GM23338 (cell line): Measurements from ENCODE around the gene ZCCHC24. TPM values are rescaled to one million over a fixed set of nuclear protein-coding genes. Genes with fewer than 3 reads are reported as not detected.

Experiments used
- ATAC-seq: fragments of 200-7000 bp; cut with Tn5 transposase; 3 replicates; pipeline ENCODE4 v1.9.1; 2020
- DNase-seq: peaks from one replicate; pipeline ENCODE4 v3.0.0-alpha.2; 2015; ENCODE audit warnings: low spot score
- H2AFZ ChIP-seq: fragments of 200-600 bp; sonication (generic); 2 replicates; pipeline ENCODE4 v1.8.0; 2016; ENCODE audit warnings: antibody characterized with exemption, mild to moderate bottlenecking, moderate library complexity
- H3F3A ChIP-seq: fragments of 200-600 bp; sonication (generic); replicated peaks from 2 replicates; pipeline ENCODE4 v1.8.0; 2017; ENCODE audit warnings: antibody characterized with exemption, mixed run types, low read depth
- H3K27ac ChIP-seq: fragments of 200-600 bp; sonication (generic); 2 replicates; pipeline ENCODE4 v1.6.1; 2016; ENCODE audit warnings: low read depth
- H3K27me3 ChIP-seq: fragments of 200-600 bp; sonication (generic); 2 replicates; pipeline ENCODE4 v1.8.0; 2016; ENCODE audit warnings: mild to moderate bottlenecking, mixed run types, moderate library complexity; ENCODE audit not compliant: insufficient read depth
- H3K36me3 ChIP-seq: fragments of 200-600 bp; sonication (generic); 2 replicates; pipeline ENCODE4 v1.8.0; 2016; ENCODE audit warnings: mild to moderate bottlenecking; ENCODE audit not compliant: insufficient read depth
- H3K4me1 ChIP-seq: fragments of 200-600 bp; sonication (generic); 2 replicates; pipeline ENCODE4 v1.8.0; 2016; ENCODE audit warnings: mild to moderate bottlenecking, moderate library complexity; ENCODE audit not compliant: insufficient read depth
- H3K4me2 ChIP-seq: fragments of 200-600 bp; sonication (generic); 2 replicates; pipeline ENCODE4 v1.7.1; 2017; ENCODE audit warnings: mixed run types
- H3K4me3 ChIP-seq: fragments of 200-600 bp; sonication (generic); 2 replicates; pipeline ENCODE4 v1.6.1; 2016; ENCODE audit warnings: mixed run types
- H3K79me2 ChIP-seq: fragments of 200-600 bp; sonication (generic); replicated peaks from 2 replicates; pipeline ENCODE4 v1.8.0; 2017; ENCODE audit warnings: mild to moderate bottlenecking; ENCODE audit not compliant: insufficient read depth
- H3K9me2 ChIP-seq: fragments of 200-600 bp; sonication (generic); 2 replicates; pipeline ENCODE4 v1.8.0; 2017; ENCODE audit not compliant: insufficient read depth
- H4K20me1 ChIP-seq: fragments of 200-600 bp; sonication (generic); replicated peaks from 2 replicates; pipeline ENCODE4 v1.8.0; 2017; ENCODE audit warnings: mild to moderate bottlenecking; ENCODE audit not compliant: insufficient read depth
- H3K27ac Mint-ChIP-seq: 2 replicates; pipeline ENCODE4 v1.8.0; 2020; ENCODE audit warnings: inconsistent platforms, mild to moderate bottlenecking, moderate library complexity, mixed read lengths
- H3K27me3 Mint-ChIP-seq: 3 replicates; pipeline ENCODE4 v1.8.0; 2022; ENCODE audit warnings: low read depth, mild to moderate bottlenecking, moderate library complexity, mixed read lengths, inconsistent platforms; ENCODE audit not compliant: insufficient read depth, poor library complexity
- H3K36me3 Mint-ChIP-seq: 3 replicates; pipeline ENCODE4 v1.8.0; 2021; ENCODE audit warnings: low read depth, mild to moderate bottlenecking, inconsistent platforms, moderate library complexity, mixed read lengths
- H3K4me1 Mint-ChIP-seq: 3 replicates; pipeline ENCODE4 v1.8.0; 2020; ENCODE audit warnings: mild to moderate bottlenecking, inconsistent platforms, mixed read lengths
- H3K4me3 Mint-ChIP-seq: 3 replicates; pipeline ENCODE4 v1.8.0; 2021; ENCODE audit warnings: moderate library complexity, mild to moderate bottlenecking, inconsistent platforms, mixed read lengths
- H3K9me3 Mint-ChIP-seq: 3 replicates; pipeline ENCODE4 v1.8.0; 2020; ENCODE audit warnings: moderate library complexity, mild to moderate bottlenecking, inconsistent platforms, mixed read lengths
- CREB1 ChIP-seq: fragments of 250-450 bp; sonication (Bioruptor Pico); IDR thresholded peaks from 2 replicates; pipeline ENCODE4 v1.5.0; 2020; ENCODE audit warnings: low read depth, mild to moderate bottlenecking, moderate library complexity
- CTCF ChIP-seq, 2 experiments: fragments of 200-600 bp in 1 of 2; sonication (generic) in 1 of 2; conservative IDR thresholded peaks; 2 replicates each; pipeline versions ENCODE4 v1.5.1 to v1.6.1; 2016 to 2017; ENCODE audit warnings: antibody characterized with exemption in 2 of 2, low read depth in 2 of 2, mild to moderate bottlenecking in 2 of 2, moderate library complexity in 1 of 2
- EZH2 ChIP-seq: fragments of 200-600 bp; sonication (generic); IDR thresholded peaks from one replicate; pipeline ENCODE4 v1.8.0; 2017; ENCODE audit warnings: antibody characterized with exemption, mild to moderate bottlenecking, low read depth; ENCODE audit not compliant: unreplicated experiment
- polyA plus RNA-seq: library from polyadenylated mRNA; unstranded; fragments of >200 nt; fragmentation: Nextera tagmentation; extraction: Ambion mirVana; gene quantifications from 2 replicates; pipeline ENCODE4 v1.2.1, GENCODE V29; 2016
- total RNA-seq: library from RNA; depleted of rRNA; stranded (reverse); fragments of >200 nt; shearing (Covaris generic); gene quantifications from 2 replicates; pipeline ENCODE4 v1.2.3, GENCODE V29; 2014
- TF ChIP-seq, protein P1 (sequence below): IDR thresholded peaks from one replicate; pipeline ENCODE4 v1.6.1; 2018; ENCODE audit warnings: antibody characterized with exemption; ENCODE audit not compliant: unreplicated experiment
- TF ChIP-seq, protein P2 (sequence below): fragments of 250-450 bp; sonication (Bioruptor Pico); IDR thresholded peaks from 2 replicates; pipeline ENCODE4 v1.5.0; 2020; ENCODE audit warnings: mild to moderate bottlenecking, moderate library complexity

The ZCCHC24 gene
- total and polyA plus RNA-seq, 2 experiments from 2014 or later = 2.0 to 10.1 TPM

- Histone ChIP-seq H3K4me2 (no peak overlapping the region), H3F3A (no peaks in the 10 kb centered on the region), H4K20me1 (no peaks in the 10 kb centered on the region), H3K4me3 (no peak overlapping the region), H3K79me2 (no peaks in the 10 kb centered on the region), H3K9me2 (no peaks in the 10 kb centered on the region), H3K4me1 (0 out of 2 replicates have a peak, but pooled peaks cover 3% of the 10 kb centered on the region), H3K36me3 (no peaks in the 10 kb centered on the region), H3K27me3 (no peaks in the 10 kb centered on the region), H2AFZ (no peak overlapping the region), H3K27ac (no peak overlapping the region)
- H3K4me3 Mint-ChIP-seq = no peak overlapping the region
- peaks cover 8% of the 10 kb centered on the region for H3K4me1 Mint-ChIP-seq
- ATAC-seq (no peak), DNase-seq (no peak)
- no peaks in the 10 kb centered on the region for H3K36me3 Mint-ChIP-seq
- H3K9me3 Mint-ChIP-seq = no peaks in the 10 kb centered on the region
- TF ChIP-seq CTCF (conservative IDR thresholded peaks at IDR 0.05; ENCODE audit: low read depth in 2 of 2) = no peak
- no peak for TF ChIP-seq CREB1
- TF ChIP-seq, protein P1, sequence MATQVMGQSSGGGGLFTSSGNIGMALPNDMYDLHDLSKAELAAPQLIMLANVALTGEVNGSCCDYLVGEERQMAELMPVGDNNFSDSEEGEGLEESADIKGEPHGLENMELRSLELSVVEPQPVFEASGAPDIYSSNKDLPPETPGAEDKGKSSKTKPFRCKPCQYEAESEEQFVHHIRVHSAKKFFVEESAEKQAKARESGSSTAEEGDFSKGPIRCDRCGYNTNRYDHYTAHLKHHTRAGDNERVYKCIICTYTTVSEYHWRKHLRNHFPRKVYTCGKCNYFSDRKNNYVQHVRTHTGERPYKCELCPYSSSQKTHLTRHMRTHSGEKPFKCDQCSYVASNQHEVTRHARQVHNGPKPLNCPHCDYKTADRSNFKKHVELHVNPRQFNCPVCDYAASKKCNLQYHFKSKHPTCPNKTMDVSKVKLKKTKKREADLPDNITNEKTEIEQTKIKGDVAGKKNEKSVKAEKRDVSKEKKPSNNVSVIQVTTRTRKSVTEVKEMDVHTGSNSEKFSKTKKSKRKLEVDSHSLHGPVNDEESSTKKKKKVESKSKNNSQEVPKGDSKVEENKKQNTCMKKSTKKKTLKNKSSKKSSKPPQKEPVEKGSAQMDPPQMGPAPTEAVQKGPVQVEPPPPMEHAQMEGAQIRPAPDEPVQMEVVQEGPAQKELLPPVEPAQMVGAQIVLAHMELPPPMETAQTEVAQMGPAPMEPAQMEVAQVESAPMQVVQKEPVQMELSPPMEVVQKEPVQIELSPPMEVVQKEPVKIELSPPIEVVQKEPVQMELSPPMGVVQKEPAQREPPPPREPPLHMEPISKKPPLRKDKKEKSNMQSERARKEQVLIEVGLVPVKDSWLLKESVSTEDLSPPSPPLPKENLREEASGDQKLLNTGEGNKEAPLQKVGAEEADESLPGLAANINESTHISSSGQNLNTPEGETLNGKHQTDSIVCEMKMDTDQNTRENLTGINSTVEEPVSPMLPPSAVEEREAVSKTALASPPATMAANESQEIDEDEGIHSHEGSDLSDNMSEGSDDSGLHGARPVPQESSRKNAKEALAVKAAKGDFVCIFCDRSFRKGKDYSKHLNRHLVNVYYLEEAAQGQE = no peak
- peaks cover 4% of the 10 kb centered on the region for H3K27me3 Mint-ChIP-seq
- H3K27ac Mint-ChIP-seq = no peak overlapping the region
These were observed 39.1 kb upstream of the ZCCHC24 start for GRCh38 chr10:79484476-79484875.

- H3K4me2 ChIP-seq = no peak overlapping the region
- H3K36me3 ChIP-seq = no peaks in the 10 kb centered on the region
- H3K27me3 Mint-ChIP-seq = peaks cover 4% of the 10 kb centered on the region
- no peaks in the 10 kb centered on the region for H3K36me3 Mint-ChIP-seq
- no peaks in the 10 kb centered on the region for H3F3A ChIP-seq
- H4K20me1 ChIP-seq = no peaks in the 10 kb centered on the region
- DNase-seq (no peak), ATAC-seq (no peak)
- no peaks in the 10 kb centered on the region for H3K79me2 ChIP-seq
- H3K4me1 Mint-ChIP-seq = peaks cover 8% of the 10 kb centered on the region
- no peak overlapping the region for H3K4me3 Mint-ChIP-seq
- H3K4me3 ChIP-seq = no peak overlapping the region
- 0 out of 2 replicates have a peak overlapping the region, but pooled peaks have one; percentile 76 for H2AFZ ChIP-seq
- H3K27ac Mint-ChIP-seq = no peak overlapping the region
- 0 out of 2 replicates have a peak, but pooled peaks cover 3% of the 10 kb centered on the region for H3K4me1 ChIP-seq
- no peaks in the 10 kb centered on the region for H3K9me3 Mint-ChIP-seq
- H3K27ac ChIP-seq = no peak overlapping the region
- H3K9me2 ChIP-seq = no peaks in the 10 kb centered on the region
- no peaks in the 10 kb centered on the region for H3K27me3 ChIP-seq
- TF ChIP-seq CTCF (conservative IDR thresholded peaks at IDR 0.05; ENCODE audit: low read depth in 2 of 2) (no peak), EZH2 (no peak)
- TF ChIP-seq, protein P2, sequence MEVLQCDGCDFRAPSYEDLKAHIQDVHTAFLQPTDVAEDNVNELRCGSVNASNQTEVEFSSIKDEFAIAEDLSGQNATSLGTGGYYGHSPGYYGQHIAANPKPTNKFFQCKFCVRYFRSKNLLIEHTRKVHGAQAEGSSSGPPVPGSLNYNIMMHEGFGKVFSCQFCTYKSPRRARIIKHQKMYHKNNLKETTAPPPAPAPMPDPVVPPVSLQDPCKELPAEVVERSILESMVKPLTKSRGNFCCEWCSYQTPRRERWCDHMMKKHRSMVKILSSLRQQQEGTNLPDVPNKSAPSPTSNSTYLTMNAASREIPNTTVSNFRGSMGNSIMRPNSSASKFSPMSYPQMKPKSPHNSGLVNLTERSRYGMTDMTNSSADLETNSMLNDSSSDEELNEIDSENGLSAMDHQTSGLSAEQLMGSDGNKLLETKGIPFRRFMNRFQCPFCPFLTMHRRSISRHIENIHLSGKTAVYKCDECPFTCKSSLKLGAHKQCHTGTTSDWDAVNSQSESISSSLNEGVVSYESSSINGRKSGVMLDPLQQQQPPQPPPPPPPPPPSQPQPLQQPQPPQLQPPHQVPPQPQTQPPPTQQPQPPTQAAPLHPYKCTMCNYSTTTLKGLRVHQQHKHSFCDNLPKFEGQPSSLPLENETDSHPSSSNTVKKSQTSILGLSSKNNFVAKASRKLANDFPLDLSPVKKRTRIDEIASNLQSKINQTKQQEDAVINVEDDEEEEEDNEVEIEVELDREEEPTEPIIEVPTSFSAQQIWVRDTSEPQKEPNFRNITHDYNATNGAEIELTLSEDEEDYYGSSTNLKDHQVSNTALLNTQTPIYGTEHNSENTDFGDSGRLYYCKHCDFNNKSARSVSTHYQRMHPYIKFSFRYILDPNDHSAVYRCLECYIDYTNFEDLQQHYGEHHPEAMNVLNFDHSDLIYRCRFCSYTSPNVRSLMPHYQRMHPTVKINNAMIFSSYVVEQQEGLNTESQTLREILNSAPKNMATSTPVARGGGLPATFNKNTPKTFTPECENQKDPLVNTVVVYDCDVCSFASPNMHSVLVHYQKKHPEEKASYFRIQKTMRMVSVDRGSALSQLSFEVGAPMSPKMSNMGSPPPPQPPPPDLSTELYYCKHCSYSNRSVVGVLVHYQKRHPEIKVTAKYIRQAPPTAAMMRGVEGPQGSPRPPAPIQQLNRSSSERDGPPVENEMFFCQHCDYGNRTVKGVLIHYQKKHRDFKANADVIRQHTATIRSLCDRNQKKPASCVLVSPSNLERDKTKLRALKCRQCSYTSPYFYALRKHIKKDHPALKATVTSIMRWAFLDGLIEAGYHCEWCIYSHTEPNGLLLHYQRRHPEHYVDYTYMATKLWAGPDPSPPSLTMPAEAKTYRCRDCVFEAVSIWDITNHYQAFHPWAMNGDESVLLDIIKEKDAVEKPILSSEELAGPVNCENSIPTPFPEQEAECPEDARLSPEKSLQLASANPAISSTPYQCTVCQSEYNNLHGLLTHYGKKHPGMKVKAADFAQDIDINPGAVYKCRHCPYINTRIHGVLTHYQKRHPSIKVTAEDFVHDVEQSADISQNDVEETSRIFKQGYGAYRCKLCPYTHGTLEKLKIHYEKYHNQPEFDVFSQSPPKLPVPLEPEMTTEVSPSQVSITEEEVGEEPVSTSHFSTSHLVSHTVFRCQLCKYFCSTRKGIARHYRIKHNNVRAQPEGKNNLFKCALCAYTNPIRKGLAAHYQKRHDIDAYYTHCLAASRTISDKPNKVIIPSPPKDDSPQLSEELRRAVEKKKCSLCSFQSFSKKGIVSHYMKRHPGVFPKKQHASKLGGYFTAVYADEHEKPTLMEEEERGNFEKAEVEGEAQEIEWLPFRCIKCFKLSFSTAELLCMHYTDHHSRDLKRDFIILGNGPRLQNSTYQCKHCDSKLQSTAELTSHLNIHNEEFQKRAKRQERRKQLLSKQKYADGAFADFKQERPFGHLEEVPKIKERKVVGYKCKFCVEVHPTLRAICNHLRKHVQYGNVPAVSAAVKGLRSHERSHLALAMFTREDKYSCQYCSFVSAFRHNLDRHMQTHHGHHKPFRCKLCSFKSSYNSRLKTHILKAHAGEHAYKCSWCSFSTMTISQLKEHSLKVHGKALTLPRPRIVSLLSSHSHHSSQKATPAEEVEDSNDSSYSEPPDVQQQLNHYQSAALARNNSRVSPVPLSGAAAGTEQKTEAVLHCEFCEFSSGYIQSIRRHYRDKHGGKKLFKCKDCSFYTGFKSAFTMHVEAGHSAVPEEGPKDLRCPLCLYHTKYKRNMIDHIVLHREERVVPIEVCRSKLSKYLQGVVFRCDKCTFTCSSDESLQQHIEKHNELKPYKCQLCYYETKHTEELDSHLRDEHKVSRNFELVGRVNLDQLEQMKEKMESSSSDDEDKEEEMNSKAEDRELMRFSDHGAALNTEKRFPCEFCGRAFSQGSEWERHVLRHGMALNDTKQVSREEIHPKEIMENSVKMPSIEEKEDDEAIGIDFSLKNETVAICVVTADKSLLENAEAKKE (CRISPR knock-in tag) = no peak
These were observed 38.5 kb upstream of the ZCCHC24 start for GRCh38 chr10:79483948-79484347.
